D341Med (cell line): Measurements from ENCODE around the gene FRS2.

ENCODE experiments used
- DNase-seq: peaks from one replicate; pipeline ENCODE4 v3.0.0; 2012; ENCODE audit warnings: low spot score

The FRS2 gene

GRCh38 chr12:69466867-69467266 lies 3.3 kb upstream of the FRS2 start:
- no peak for DNase-seq

DNA sequence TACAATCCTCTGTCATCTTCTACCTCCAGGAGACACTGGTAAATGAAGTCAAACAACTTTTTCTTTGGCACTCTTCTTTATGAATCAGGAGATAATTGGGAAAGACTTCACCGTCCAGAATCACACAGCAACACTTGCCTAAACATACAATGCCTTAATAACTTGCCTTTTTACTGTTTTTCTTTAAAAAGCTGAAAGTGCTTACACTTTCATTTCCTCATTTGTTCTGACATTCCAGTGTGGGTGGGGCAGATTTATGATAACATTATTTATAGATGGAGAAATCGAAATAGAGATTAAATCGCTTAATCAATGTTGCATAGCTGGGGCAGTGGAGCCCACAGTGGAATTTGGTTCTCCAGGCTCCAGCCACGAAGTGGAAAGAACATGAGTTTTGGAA lies 2.8 kb upstream of the FRS2 start:
- no peak for DNase-seq

DNA sequence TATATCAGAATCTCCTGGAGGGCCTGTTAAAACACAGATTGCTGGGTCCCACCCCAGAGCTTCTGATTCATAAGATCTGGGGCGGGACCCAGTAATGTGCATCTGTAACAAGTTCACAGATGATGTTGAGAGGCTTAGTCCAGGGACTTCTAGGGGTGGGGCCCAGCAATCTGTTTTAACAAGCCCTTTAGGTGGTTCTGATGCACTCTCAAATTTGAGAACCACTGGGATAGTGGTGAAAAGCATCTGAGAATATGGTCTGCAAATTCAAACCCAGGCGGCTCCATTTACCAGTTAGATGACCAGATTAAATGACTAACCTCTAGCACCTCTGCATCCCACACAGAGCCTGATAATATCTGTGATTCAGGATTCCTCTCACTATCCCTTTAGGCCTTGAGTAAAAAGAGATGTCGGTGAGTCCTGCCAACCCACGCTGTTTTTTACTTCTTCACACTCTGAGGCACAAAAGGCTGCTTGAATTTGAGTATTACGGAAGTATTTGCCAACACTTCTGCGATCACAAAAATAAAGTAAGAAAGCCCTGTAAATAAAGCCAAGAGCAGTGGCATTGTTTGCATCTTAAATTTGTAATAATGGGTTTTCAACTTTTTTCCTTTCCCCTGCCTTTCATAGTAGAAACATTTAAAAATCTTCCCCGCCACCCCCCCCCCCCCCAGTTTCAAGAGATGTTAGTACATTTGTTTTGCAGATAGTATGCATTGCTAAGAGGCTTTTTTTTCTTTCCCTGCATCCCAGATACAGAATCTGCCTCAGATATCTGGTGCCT lies 1.8 kb upstream of the FRS2 start:
- no peak for DNase-seq

DNA sequence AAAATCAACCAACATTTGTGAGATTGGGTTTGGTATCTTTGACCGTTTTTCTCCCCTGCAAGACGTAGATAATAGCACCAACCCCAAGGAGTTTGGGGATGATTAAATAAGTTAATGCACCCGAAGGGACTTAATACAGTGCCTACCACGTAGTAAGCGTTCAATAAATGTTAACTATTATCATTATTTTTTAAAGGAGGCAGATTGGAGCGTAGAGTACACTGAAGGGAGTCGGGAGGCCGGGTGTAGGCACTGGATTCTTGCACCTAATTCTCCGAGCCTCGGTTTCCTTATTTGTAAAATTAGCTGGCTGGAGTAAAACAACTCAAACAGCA lies 367 bp upstream of the FRS2 start:
- DNase-seq = no peak

DNA sequence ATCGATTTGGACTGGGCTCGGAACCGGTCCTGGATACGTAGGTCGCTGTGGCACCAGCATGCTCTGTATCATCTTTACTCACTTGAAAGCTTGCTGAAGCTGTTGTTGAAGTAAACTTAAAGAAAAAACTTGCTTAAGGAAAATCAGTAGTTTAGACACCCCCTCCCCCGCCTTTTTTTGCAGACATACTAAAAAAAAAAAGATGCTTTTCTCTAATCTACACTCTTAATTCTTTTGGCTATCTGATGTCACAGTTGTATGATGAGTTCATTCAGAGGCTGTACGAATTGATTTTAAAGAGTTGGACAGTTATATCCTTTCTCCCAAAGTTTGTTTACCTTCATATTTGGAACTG lies 865 bp downstream of the FRS2 start:
- no peak for DNase-seq

DNA sequence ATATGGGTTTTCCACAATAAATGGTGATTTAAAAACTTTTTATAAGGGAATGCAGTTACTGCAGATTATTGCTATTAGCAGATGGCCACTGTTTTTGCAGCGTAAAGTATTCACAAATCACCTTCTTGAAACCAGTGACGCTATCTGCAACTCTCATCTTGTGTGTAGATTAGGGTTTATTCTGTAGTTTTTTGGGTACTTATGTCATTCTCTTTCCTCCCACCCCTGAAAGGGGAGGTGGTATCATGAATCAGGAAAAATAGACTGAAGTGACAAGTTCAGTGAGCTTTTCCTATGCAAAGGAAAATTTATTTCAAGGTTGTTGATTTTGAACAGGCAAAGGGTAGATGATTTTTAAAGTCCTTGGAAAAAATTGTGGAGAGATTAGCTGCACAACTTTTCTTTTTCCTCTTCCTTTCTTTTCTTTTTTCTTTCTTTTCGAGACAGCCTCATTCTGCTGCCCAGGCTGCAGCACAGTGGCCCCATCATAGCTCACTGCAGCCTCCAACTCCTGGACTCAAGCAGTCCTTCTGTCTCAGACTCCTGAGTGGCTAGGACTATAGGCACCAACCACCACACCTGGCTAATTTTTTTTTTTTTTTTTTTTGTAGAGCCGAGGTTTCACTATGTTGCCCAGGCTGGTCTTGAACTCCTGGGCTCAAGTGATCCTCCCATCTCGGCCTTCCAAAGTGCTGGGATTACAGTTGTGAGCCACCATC lies 1.6 kb downstream of the FRS2 start:
- DNase-seq = no peak

DNA sequence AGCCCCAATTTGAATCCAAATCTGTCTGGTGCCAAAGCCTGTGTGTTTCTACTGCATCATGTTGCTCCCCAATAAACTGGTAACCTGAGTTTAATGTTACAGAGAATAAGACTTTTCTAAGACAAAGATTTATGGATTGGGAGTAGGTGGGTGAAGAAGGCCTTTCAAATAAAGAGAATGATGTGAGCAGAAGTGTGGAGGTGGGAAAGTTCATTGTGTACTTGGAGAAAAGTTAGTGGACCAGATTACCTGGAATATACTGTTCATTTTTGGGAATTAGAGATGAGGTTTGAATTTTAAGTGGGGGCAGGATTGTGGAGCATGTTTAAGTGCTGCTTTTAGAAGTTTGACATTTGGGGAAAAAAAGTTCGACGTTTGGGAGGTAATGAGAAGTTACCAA lies 3.1 kb downstream of the FRS2 start:
- no peak for DNase-seq

GRCh38 chr12:69474456-69474855 lies 4.3 kb downstream of the FRS2 start:
- DNase-seq = no peak

GRCh38 chr12:69475237-69475975 lies 5.2 kb downstream of the FRS2 start:
- DNase-seq = peak; percentile 17

DNA sequence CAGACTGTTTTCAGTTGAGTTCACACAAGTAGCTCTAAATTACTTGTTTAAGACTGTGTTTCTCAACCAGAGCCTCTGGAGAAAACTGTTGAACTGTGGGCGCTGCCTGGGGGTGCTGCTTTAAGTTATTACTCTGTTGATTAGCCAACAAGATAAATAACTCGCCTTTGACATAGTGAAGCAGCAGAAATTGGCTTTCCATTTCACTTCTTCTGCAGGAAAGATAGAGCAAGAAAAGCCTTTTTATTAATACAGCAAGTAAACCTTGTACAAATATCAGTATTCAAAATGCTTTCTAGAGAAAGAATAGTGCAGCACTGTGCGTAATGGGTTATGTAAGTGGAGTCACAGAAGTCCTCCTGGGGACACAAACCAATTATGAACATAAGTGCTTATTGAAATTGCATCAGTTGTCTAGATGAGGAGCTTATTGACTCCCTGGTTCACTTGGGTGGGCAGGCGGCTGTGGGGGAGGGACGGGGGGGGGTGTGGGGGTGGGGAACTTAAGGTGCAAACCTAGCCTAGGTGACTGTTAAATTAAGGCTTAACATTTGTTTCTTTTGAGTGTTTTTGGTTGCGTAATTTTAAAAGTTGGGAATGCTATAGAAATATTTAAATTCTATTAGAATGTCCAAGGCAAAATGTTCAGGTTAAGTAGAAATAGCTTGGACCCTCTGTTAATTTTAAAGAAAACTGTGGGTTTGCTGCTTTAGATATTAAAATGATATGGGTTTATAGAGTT lies 6.3 kb downstream of the FRS2 start:
- DNase-seq = no peak

- no peak for DNase-seq
Measured at GRCh38 chr12:69479675-69480074, 9.5 kb downstream of the FRS2 start.

DNA sequence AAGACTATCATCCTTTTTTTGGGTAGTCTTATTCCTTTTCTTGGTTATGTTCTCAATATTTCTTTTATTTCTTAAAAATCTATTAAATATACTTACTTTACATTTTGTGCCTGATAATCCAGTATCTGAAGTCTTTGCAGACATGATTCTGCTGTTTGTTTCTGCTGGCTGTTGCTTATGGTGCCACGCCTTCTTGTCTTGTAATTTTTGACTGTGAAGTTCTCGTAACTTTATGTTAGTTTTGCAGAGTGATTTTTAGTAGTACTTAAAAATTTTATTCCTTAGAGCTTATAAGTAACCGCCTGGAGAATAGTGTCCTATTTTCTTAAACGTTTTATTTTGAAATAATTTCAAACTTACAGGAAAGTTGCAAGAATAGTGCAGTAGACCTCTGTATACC lies 10.5 kb downstream of the FRS2 start:
- no peak for DNase-seq

- no peak for DNase-seq
Measured at GRCh38 chr12:69481133-69481532, 10.9 kb downstream of the FRS2 start.

DNA sequence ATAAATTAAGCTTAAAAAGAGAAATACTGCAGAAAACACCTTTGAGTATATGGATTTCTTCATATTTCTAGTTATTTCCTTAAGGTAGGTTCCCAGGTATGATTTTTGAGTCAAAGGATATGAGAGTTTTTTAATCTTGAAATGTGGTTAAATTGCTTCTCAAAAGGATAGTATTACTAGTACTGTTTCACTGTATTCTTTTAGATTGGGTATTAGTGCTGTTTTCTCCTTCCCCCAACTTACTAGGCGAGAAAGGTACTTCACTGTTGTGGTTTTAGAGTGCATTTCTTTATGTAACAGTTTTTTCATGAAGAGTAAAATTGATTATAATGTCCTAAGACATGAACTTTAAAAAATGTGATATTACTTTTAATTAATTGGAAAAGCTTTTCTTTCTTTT lies 13.5 kb downstream of the FRS2 start:
- DNase-seq = no peak

- DNase-seq = peak; percentile 41
Measured at GRCh38 chr12:69484428-69484827, 14.2 kb downstream of the FRS2 start.

- no peak for DNase-seq
Measured at GRCh38 chr12:69490920-69491643, 20.9 kb downstream of the FRS2 start.

GRCh38 chr12:69492739-69493138 lies 22.6 kb downstream of the FRS2 start:
- DNase-seq = no peak

DNA sequence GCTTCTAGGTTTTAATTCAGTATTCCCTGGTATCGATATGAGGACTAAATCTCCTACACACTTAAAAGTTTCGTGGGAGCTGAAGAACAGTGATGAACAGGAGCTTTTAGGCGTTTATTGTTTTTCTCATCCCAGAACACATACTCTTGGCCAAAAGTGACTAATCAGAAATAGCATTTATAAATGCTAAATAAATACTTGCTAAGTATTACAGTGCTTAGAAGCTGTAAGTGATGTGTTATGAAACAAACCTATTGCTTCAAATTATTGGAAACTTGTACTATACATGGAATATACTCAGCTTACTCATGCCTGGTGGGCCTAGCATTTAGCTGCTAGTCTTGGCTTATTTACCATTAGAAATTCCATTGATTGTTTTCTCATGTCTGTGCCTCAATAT lies 24.9 kb downstream of the FRS2 start:
- no peak for DNase-seq

DNA sequence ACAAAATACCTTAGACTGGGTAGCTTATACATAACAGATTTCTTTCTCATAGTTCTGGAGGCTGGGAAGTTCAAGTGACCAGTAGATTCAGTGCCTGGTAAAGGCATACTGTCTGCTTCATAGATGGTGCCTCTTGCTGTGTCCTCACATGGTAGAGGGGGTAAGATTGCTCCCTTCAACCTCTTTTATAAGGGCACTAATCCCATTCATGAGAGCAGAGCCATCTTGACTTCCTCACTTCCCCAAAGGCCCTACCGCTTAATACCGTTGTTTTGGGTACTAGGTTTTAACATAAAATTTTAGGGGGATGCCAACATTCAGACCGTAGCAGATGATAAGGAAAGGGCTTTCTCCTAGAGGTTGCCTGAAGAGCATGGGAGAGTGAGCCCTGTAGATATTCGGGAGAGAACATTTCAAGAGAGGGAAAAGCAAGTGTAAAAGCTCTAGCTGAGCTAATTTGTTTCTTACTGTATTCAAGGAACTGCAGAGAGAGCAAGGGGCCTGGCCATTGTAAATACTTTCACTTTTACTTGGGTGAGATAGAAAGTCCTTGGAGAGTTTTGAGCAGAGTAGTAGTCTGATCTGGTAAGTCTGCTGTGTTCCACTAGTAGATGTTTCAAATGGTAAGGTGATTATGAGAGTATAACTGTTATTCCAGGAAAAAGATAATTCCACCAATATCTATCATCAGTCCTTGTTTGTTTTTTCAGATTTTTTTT lies 27.3 kb downstream of the FRS2 start:
- DNase-seq = no peak

DNA sequence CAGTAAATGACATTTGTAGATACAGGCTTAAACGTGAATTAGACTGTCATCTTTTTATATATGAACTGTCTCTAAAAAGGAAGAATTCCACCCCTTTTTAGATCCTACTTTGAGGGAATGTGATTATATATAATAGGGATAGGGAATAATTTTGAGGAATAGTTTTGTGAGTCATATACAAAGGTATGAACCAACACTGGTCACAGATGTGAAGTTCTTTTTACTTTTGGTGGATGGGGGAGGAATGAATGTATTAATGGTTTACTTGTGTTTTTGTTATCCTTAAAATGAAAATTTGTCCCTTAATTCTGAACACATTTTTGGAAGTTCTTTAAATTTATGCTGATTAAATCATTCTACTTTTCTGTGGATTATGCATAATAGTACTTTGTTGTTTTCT lies 30.4 kb downstream of the FRS2 start:
- DNase-seq = no peak
